Right renal cortex interstitium (tissue), 3 donors: ENCODE results near the gene SPOCK1. TPM values are rescaled to one million over a fixed set of nuclear protein-coding genes. Genes with fewer than 3 reads are reported as not detected.

Experiments used
- DNase-seq, 3 donors: peaks; one replicate each; pipeline ENCODE4 v3.0.0-alpha.2; 2013; ENCODE audit warnings: low read depth in 3 of 3, low spot score in 2 of 3
- polyA plus RNA-seq, 3 donors: library from polyadenylated mRNA; unstranded; fragments of 120-200 nt; gene quantifications; one replicate each; pipeline ENCODE4 v1.2.1, GENCODE V29; 2013; ENCODE audit not compliant: insufficient read length in 3 of 3

The SPOCK1 gene
- polyA plus RNA-seq, 3 donors = 8.2 to 9.8 (median 9.8) TPM

- no peak for DNase-seq
These were observed 192.2 kb downstream of the SPOCK1 start for GRCh38 chr5:137306903-137307302.

GRCh38 chr5:137305971-137306602 lies 193.0 kb downstream of the SPOCK1 start:
- DNase-seq = no peak

- no peak for DNase-seq
These were observed 194.8 kb downstream of the SPOCK1 start for GRCh38 chr5:137304226-137304874.

GRCh38 chr5:137303509-137303908 lies 195.6 kb downstream of the SPOCK1 start:
- no peak for DNase-seq

- no peak for DNase-seq
These were observed 198.5 kb downstream of the SPOCK1 start for GRCh38 chr5:137300411-137301240.

DNA sequence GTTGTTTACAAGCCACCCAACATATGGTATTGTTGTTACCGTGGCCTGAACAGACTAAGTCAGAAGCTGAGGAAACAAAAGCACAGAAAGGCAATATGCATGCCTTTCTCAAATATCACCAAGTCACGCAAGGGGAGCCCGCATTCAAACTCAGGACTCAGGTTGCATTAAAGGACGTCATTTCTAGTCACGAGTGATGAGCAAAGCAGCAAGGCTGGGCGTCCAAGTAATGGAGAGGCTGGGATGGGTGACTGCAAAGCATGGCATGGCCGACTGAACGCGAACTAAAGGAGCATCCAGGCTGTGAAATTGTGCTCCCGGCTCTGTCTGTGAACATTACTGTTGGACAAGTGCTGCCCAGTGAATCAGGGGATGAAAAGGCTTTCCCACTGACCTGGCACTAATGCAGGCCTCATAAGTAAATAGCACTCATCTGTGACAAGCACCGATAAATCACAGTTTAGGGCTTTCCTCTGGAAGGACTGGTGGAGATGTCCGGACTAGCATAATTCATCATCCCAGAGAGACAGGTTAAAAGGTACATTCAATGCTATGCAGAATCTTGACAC lies 202.8 kb downstream of the SPOCK1 start:
- DNase-seq = peak in 2 of 3 donors; percentile 57 to 70

DNA sequence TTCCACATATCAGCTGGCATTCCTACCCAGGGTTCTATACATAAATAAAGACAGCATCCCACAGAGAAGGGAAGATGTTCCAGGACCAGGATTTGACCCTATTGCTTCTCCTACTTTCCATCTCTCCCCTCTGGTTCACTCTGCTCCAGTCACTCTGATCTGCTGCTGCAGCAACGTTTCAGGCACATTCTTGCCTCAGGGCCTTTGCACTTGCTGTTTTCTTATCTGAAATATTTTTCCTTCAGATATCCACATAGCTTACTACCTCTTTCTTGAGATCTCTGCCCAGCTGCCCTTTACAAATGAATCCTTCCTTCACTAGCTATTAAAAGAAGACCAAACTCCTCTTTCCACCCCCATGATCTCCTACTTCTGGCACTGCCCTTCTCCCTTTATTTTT lies 204.5 kb downstream of the SPOCK1 start:
- no peak for DNase-seq

DNA sequence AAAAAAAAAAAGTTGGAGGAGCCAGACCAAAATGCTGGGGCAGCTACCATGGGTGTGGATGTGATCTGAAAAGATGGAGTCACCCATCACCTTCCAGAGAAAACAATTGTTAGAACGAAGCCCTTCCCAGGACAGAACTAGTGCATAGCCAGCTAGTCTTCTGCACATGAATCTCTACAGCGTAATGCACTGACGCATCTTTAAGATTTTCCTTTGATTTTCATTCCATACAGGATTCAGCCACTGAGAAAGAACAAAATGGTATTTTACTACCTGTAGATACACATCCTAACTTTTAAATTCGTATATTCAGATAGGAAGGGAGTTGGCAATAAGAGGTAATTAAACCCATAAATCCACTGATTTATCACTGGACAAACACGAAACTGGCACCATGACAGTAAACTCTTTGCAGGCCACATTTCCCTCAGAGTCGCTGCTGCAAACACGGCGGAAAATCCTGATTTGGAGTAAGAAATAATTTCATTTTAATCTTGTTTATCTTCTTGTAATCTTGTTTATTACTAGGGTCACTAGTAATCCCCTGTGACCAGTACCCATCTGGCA lies 206.6 kb downstream of the SPOCK1 start:
- peak; percentile 37 to 52 (median 38) for DNase-seq

GRCh38 chr5:137291436-137291835 lies 207.7 kb downstream of the SPOCK1 start:
- DNase-seq = no peak

DNA sequence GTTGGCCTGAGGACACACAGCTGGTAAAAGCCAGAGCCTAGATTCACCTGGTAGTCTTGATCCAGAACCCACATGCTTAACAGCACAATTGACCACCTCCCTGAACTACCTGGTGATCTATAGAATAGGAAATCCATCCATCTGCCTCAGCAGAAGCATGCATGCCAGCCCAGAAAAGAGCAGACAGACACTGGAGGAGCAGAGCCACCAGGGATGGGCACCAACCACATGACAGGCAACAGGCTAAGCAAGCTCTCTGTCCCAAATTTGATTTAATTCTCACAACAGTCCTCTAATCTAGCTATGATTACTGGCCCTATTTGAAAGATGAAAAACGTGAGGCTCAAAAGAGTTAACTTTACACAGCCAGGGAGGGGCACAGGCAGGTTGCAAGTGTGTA lies 208.1 kb downstream of the SPOCK1 start:
- DNase-seq = no peak

GRCh38 chr5:137290373-137290772 lies 208.8 kb downstream of the SPOCK1 start:
- no peak for DNase-seq

DNA sequence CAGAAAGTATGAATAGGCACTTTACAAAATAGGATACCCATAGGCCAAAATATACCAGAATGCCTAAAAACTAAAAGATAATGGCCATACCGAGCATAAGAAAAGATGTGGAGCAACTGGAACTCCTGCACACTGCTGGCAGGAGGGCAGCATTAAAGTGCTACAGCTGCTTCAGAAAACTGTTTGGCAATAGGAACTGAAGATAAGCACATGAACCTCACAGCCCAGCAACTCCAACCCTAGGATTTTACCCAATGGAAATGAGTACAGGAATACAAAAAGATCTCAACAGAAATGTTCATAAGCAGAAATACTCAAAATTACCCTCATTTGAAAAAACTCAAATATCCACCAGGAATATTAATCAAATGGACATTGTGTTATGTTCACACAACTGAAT lies 209.3 kb downstream of the SPOCK1 start:
- no peak for DNase-seq

DNA sequence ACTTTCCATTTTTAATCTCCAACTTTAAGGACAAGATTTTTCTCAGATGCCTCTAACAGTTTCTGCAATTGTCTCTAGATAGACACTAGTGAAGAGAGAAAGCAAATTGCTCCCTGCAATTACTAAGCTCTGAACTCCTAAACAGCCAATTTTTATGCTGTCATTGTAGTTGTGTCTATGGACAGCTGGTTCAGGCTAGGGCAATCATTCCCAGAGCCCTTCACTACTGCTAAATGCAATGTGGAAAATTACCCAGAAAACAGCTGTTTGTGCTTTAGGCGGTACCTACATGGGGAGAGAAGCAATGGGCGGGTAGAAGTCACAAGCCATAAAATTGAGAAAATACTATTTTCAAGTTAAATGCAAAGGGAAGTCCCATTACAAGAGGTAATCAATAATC lies 211.6 kb downstream of the SPOCK1 start:
- no peak for DNase-seq

DNA sequence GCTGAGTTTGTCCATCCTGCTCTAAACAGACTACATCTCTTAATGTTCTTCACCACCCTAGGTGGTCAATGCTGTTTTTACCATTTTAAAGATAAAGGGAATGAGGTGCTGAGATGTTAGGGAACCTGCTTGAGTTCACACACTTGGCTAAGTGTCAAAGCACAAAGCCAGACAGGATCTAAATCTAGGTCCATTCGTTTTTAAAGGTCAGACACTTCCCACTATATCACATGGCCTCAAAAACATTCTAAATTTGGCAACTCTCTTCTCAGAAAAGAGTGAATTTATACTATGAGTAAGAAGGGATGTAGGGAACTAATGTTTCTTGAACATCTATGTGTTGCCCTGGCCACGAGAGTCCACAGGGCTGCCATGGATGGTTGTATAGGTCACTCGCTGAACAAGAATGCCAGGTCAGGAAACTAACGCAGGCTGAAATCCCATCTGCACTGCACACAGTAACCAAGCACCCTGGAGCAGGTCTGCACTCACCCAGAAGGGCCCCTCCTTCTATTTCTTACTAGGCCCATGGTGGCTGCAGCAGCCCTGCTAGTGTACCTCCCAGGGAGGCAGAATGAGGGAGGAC lies 213.0 kb downstream of the SPOCK1 start:
- no peak for DNase-seq

- DNase-seq = no peak
These were observed 215.3 kb downstream of the SPOCK1 start for GRCh38 chr5:137283801-137284200.

DNA sequence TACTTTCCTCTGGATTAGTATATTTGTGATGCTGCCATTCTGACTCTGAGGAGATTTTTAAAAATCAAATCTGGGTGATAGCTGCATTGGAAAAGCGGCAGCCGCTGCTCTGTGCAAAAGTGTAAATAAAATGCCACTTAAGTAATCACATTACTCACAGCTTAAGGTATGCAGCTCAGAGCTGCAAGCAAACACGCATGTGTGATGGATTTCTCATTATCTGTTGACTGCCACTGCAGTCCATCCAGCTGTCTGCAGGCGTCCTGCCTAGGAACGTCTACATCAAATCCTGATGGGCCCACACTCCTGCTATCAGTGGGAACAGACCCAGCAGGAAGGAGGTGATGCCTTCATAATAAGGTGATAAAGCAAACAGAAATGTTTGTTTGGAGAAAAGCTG lies 216.9 kb downstream of the SPOCK1 start:
- no peak for DNase-seq

DNA sequence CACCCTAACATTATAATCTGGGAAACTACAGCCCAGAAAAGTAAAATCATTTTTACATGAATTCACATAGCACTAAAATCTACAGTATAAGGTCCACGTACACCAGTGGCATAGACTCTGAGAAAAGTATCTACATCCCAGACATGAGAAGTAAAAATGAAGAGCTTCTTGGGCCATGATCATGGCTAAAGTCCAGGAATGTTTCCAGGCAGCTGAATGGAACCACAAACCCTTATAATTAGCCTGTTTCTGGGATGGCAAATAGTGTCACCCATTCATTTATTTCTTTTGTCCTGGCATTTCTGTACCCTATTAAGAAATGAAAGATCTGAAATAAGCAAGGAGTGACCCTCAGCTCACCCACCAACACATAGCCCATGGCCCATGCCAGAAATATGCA lies 217.9 kb downstream of the SPOCK1 start:
- DNase-seq = no peak

GRCh38 chr5:137280656-137281055 lies 218.5 kb downstream of the SPOCK1 start:
- no peak for DNase-seq

GRCh38 chr5:137279521-137280231 lies 219.4 kb downstream of the SPOCK1 start:
- DNase-seq = no peak

GRCh38 chr5:137278476-137278875 lies 220.7 kb downstream of the SPOCK1 start:
- no peak for DNase-seq
